ENCODE measurements around the gene RAB8B.

RAB8B gene

GRCh38 chr15:63188926-63189871 lies at the start of gene RAB8B:
TSS of gene RAB8B (plus strand) at chr15:63189606. CDS start at chr15:63189625, 19 bp downstream.
- peak; percentile 92 for DNase-seq (ENCODE audit: low spot score)
- no peak for TF ChIP-seq CTCF (IDR thresholded peaks at IDR 0.05; ENCODE audit: extremely low read depth, missing control alignments)

- DNase-seq (ENCODE audit: low spot score) = no peak
- no peak for TF ChIP-seq CTCF (IDR thresholded peaks at IDR 0.05; ENCODE audit: extremely low read depth, missing control alignments)
These were observed 48.5 kb upstream of the RAB8B start for GRCh38 chr15:63140936-63141335.

- DNase-seq (ENCODE audit: low spot score) = no peak
- TF ChIP-seq CTCF (IDR thresholded peaks at IDR 0.05; ENCODE audit: extremely low read depth, missing control alignments) = no peak
These were observed 44.0 kb upstream of the RAB8B start for GRCh38 chr15:63145426-63145825.

GRCh38 chr15:63146684-63147083 lies 42.7 kb upstream of the RAB8B start:
- TF ChIP-seq CTCF (IDR thresholded peaks at IDR 0.05; ENCODE audit: extremely low read depth, missing control alignments) = no peak
- DNase-seq (ENCODE audit: low spot score) = no peak

GRCh38 chr15:63151665-63152064 lies 37.7 kb upstream of the RAB8B start:
- no peak for DNase-seq (ENCODE audit: low spot score)
- TF ChIP-seq CTCF (IDR thresholded peaks at IDR 0.05; ENCODE audit: extremely low read depth, missing control alignments) = no peak

- DNase-seq (ENCODE audit: low spot score) = no peak
- no peak for TF ChIP-seq CTCF (IDR thresholded peaks at IDR 0.05; ENCODE audit: extremely low read depth, missing control alignments)
These were observed 33.9 kb upstream of the RAB8B start for GRCh38 chr15:63155486-63155885.

- no peak for DNase-seq (ENCODE audit: low spot score)
- no peak for TF ChIP-seq CTCF (IDR thresholded peaks at IDR 0.05; ENCODE audit: extremely low read depth, missing control alignments)
These were observed 33.2 kb upstream of the RAB8B start for GRCh38 chr15:63156086-63156710.
